Panc1 (cell line): ENCODE data around the gene AKT3.

ENCODE experiments used
- POLR2AphosphoS5 ChIP-seq: IDR thresholded peaks from 2 replicates; pipeline ENCODE4 v1.6.1; 2012; ENCODE audit warnings: mild to moderate bottlenecking, low read depth, low read length, moderate library complexity
- TF ChIP-seq, protein P1 (sequence below): fragments of 450-650 bp; IDR thresholded peaks from 2 replicates; pipeline ENCODE4 v1.5.1; 2017; ENCODE audit warnings: mild to moderate bottlenecking
- TF ChIP-seq, protein P2 (sequence below), 2 experiments: IDR thresholded peaks; 2 replicates each; pipeline ENCODE4 v1.6.1; 2011 to 2012; ENCODE audit warnings: low read depth in 2 of 2, control low read depth in 1 of 2, low read length in 1 of 2, mild to moderate bottlenecking in 1 of 2, moderate library complexity in 1 of 2; ENCODE audit not compliant: insufficient read depth in 1 of 2

DNA sequence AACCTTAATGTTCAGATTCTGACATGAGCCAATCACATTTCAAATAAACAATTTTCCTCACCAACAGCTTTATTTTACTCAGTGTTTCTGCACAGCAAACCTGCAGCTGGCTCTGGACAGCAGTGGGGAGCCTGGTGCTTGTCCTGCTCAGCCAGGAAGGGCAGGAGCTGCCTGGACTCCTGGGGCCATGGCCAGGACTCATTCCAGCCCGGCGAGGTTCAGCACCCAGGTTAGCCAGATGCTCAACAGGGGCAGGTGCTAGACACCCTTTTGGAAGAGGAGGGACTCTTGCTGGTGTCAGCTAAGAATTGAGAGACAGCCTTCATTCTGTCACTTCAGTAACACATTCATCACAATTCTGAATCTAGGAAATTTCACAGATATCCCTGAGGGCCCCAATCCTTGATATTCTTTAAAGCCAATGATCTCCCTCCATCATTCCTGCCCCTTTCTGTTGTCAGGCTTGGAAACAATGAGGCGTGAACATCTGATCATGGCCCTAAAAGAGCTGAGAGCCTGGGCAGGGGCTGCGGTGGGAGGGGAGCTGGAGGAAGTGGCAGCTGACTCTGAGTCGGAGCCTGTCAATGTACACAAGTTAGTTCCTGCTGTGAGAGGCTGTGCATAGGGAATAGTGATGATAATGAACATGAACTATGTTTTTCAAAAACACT, 342.9 kb downstream of the AKT3 start:
- TF ChIP-seq, protein P1, sequence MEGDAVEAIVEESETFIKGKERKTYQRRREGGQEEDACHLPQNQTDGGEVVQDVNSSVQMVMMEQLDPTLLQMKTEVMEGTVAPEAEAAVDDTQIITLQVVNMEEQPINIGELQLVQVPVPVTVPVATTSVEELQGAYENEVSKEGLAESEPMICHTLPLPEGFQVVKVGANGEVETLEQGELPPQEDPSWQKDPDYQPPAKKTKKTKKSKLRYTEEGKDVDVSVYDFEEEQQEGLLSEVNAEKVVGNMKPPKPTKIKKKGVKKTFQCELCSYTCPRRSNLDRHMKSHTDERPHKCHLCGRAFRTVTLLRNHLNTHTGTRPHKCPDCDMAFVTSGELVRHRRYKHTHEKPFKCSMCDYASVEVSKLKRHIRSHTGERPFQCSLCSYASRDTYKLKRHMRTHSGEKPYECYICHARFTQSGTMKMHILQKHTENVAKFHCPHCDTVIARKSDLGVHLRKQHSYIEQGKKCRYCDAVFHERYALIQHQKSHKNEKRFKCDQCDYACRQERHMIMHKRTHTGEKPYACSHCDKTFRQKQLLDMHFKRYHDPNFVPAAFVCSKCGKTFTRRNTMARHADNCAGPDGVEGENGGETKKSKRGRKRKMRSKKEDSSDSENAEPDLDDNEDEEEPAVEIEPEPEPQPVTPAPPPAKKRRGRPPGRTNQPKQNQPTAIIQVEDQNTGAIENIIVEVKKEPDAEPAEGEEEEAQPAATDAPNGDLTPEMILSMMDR = no peak
- no peak for TF ChIP-seq POLR2AphosphoS5
- TF ChIP-seq, protein P2, sequence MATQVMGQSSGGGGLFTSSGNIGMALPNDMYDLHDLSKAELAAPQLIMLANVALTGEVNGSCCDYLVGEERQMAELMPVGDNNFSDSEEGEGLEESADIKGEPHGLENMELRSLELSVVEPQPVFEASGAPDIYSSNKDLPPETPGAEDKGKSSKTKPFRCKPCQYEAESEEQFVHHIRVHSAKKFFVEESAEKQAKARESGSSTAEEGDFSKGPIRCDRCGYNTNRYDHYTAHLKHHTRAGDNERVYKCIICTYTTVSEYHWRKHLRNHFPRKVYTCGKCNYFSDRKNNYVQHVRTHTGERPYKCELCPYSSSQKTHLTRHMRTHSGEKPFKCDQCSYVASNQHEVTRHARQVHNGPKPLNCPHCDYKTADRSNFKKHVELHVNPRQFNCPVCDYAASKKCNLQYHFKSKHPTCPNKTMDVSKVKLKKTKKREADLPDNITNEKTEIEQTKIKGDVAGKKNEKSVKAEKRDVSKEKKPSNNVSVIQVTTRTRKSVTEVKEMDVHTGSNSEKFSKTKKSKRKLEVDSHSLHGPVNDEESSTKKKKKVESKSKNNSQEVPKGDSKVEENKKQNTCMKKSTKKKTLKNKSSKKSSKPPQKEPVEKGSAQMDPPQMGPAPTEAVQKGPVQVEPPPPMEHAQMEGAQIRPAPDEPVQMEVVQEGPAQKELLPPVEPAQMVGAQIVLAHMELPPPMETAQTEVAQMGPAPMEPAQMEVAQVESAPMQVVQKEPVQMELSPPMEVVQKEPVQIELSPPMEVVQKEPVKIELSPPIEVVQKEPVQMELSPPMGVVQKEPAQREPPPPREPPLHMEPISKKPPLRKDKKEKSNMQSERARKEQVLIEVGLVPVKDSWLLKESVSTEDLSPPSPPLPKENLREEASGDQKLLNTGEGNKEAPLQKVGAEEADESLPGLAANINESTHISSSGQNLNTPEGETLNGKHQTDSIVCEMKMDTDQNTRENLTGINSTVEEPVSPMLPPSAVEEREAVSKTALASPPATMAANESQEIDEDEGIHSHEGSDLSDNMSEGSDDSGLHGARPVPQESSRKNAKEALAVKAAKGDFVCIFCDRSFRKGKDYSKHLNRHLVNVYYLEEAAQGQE (IDR thresholded peaks at IDR 0.05; ENCODE audit: insufficient read depth in 1 of 2, low read depth in 2 of 2, low read length in 1 of 2) = no peak
